Mammary epithelial cell (primary cell): ENCODE measurements around the gene ATP5F1D.

Source experiments
- EZH2 ChIP-seq: IDR thresholded peaks from 2 replicates; pipeline ENCODE4 v1.6.1; 2012; ENCODE audit warnings: low read length, inconsistent platforms, borderline replicate concordance
- TF ChIP-seq, protein P1 (sequence below), 2 donors: IDR thresholded peaks in 1 of 2; conservative IDR thresholded peaks in 1 of 2; 2 replicates each; pipeline ENCODE4 v1.5.1; 2011 to 2012; ENCODE audit warnings: inconsistent platforms in 2 of 2, low read length in 2 of 2, mild to moderate bottlenecking in 2 of 2, control low read depth in 1 of 2, low read depth in 1 of 2; ENCODE audit not compliant: insufficient read depth in 1 of 2; ENCODE audit errors: extremely low read depth in 1 of 2

DNA sequence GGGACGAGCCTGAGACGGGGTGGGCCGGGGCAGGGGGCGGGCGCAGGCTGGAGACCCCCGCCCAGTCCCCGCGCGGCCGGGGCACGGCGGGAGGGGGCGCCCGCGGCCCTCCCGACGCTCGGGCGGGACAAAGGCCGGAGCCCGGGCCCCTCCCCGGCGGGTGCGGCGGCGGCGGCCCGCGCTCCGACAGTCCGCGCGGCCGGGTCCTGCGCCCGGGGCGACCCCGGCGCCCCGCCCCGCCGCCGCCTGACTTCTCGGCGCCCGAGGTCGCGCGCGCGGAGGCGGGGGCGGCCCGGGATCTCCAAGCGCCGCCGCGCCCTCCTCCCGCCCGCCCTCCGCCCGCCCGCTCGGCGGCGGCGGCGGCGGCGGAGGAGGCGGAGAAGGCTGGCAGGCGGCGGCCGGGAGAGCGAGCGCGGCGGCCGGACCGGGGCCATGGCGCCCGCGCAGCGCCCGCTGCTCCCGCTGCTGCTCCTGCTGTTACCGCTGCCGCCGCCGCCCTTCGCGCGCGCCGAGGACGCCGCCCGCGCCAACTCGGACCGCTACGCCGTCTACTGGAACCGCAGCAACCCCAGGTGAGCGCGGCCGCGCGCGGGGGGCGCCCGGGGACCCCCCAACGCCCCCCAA lies 44.3 kb downstream of the ATP5F1D start, which contains the start of gene EFNA2:
- no peak for TF ChIP-seq EZH2
- TF ChIP-seq, protein P1, sequence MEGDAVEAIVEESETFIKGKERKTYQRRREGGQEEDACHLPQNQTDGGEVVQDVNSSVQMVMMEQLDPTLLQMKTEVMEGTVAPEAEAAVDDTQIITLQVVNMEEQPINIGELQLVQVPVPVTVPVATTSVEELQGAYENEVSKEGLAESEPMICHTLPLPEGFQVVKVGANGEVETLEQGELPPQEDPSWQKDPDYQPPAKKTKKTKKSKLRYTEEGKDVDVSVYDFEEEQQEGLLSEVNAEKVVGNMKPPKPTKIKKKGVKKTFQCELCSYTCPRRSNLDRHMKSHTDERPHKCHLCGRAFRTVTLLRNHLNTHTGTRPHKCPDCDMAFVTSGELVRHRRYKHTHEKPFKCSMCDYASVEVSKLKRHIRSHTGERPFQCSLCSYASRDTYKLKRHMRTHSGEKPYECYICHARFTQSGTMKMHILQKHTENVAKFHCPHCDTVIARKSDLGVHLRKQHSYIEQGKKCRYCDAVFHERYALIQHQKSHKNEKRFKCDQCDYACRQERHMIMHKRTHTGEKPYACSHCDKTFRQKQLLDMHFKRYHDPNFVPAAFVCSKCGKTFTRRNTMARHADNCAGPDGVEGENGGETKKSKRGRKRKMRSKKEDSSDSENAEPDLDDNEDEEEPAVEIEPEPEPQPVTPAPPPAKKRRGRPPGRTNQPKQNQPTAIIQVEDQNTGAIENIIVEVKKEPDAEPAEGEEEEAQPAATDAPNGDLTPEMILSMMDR (conservative IDR thresholded peaks at IDR 0.05 in 1 of 2, IDR thresholded peaks at IDR 0.05 in 1 of 2; ENCODE audit: extremely low read depth in 1 of 2, insufficient read depth in 1 of 2, low read depth in 1 of 2, low read length in 2 of 2), result no peak
